A204.1 (cell line): ENCODE data around the gene INPPL1.

Experiments
- FAIRE-seq: peaks from 2 replicates; lab custom pipeline; 2012; peaks lifted over from hg19 to GRCh38; lab: Jason Lieb, UNC

The INPPL1 gene

GRCh38 chr11:72287293-72287692, 62.7 kb downstream of the INPPL1 start:
- FAIRE-seq = no peak
